COLO668 (cell line): ENCODE results near the gene CEL.
"Not testable (repeated sequence)": the region's sequence is repeated elsewhere in the genome, so short reads cannot be mapped to it uniquely, and the experiment has no call there.

Source experiments
- DNase-seq: peaks from one replicate; lab custom pipeline; 2025; ENCODE audit not compliant: unreplicated experiment; lab: John Stamatoyannopoulos, UW

The CEL gene

GRCh38 chr9:133081957-133082644 is 20.3 kb downstream of the CEL start:
- peak; percentile 12 for DNase-seq

GRCh38 chr9:133083688-133084087 is 21.9 kb downstream of the CEL start:
- DNase-seq, result not testable (repeated sequence)

DNA sequence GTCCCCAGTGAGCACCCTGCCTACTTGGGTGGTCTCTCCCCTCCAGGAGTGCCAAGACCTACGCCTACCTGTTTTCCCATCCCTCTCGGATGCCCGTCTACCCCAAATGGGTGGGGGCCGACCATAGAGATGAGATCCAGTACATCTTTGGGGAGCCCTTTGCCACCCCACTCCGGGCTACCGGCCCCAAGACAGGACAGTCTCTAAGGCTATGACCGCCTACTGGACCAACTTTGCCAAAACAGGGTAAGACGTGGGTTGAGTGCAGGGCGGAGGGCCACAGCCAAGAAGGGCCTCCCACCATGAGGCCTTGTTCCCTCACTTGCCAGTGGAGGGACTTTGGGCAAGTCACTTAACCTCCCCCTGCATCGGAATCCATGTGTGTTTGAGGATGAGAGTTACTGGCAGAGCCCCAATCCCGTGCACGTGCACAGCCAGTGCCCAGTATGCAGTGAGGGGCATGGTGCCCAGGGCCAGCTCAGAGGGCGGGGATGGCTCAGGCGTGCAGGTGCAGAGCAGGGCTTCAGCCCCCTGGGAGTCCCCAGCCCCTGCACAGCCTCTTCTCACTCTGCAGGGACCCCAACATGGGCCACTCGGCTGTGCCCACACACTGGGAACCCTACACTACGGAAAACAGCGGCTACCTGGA is 24.6 kb downstream of the CEL start:
- DNase-seq, result not testable (repeated sequence)

DNA sequence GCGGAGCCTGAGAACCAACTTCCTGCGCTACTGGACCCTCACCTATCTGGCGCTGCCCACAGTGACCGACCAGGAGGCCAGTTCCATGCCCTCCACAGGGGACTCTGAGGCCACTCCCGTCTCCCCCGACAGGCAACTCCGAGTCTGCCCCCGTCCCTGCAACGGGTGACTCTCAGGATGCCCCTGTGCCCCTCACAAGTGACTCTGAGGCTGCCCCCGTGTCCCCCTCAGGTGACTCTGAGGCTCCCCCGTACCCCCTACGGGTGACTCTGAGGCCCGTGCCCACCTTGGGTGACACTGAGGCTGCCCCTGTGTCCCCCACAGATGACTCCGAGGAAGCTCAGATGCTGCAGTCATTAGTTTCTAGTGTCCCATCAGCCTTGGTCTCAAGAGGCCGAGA is 25.1 kb downstream of the CEL start:
- no peak for DNase-seq

DNA sequence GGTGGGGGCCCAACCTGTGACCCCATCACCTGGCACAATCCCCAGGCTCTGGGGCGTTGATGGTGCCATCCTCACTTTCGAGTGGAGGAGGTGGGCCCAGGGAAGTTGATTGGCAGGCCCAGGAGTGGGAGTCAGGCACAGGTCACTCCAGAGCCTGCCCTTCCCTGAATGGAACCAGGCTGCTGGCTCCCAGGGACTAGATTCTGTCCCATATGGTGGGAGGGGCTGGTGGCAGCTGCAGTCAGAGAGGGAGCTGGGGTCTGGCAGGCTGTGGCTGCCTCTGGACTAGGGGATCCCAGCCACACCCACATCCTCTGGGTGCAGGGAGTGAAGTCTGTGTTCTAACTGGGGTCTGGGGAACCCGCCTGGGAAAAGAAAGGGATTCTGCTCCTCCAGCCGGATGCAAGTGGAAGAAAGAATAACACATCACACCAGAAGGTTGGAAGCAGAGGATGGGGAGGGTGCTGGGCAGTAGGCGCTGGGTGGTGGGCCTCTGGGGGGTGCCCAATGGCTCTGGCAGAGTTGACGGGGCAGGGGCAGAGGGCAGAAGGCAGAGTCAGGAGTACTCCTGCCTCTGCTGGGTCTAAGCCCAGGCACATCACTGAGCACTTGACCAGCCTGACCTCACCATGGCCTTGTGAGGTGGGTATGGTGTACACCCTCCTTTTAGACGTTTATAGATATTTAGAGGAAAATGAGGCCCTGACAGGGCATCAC is 25.8 kb downstream of the CEL start:
- DNase-seq, result no peak

- DNase-seq, result no peak
These were observed 26.5 kb downstream of the CEL start for GRCh38 chr9:133088146-133088750.

GRCh38 chr9:133088756-133089155 is 27.0 kb downstream of the CEL start:
- DNase-seq, result no peak

DNA sequence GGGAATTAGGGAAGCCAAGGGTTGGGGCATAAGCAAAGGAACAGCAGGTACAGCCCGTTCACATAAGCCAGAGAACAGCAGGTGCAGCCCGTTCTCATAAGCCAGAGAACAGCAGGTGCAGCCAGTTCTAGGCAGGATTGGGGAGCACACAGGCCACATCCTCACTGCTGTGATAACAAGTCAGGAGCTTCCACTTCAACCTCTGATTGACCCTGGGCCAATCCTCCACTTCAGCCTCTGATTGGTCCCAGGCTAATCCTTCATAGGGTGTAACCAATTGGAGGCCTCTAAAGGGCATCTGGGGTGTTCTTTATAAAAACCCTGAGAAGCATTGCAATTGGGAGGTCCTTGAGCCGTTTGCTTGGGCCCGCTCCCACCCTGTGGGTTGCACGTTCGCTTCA is 27.5 kb downstream of the CEL start:
- peak; percentile 73 for DNase-seq

DNA sequence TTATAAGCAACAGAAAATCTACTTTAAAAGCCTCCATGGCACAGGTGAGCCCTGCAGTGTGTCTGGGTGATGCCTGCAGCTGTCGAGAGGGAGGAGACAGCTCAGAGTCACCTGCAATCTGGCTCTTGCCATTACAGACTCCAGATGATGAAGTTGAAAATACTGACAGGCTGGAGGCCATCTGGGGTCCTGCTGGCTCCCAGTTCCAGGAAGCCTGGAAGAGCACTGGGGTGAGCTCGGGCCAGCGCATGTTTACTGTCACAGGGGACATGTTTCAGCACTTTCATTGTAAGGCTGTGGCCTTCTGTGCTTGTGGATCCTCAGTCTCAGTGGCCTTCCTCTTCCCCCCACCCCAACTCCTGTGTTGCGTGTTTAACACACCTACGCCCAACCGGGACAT is 28.4 kb downstream of the CEL start:
- DNase-seq, result no peak

DNA sequence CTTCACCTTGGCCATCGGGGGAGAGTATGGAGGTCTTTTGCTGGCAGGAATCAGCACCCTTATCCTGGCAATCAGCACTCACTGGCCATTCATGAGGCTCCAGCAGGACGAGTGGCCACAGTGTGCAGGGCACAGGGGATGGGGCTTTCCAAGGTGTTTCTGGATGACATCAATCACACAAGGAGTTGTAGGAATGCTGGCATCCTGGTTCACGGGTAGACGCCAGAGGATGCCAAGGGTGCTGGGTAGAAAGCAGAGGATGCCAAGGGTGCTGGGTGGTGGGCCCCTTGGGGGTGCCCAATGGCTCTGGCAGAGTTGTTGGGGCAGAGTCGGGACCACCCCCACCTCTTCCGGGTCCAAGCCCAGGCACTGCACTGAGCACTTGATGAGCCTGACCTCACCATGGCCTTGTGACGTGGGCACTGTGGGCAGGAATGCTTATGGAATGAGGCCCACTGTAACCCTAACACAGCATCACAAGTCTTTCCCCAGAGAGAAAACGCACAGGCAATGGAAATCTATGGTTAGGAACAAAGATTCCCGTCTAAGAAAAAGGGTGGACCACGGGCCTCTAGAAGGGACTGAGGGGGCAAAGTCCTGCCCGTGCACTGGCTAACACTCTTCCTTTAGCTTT is 29.1 kb downstream of the CEL start:
- DNase-seq, result no peak

DNA sequence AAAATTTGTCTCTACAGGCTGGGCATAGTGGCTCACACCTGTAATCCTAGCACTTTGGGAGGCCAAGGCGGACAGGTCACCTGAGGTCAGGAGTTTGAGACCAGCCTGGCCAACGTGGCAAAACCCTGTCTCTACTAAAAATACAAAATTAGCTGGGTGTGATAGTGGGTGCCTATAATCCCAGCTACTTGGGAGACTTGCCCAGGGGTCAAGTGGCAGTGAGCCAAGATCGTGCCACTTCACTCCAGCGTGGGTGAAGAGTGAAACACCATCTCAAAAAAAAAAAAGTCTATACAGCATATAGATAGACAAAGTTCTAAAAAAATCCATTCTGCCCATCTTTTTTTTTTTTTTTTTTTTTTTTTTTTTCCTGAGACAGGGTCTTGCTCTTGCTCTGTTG is 32.6 kb downstream of the CEL start:
- not testable (repeated sequence) for DNase-seq

DNA sequence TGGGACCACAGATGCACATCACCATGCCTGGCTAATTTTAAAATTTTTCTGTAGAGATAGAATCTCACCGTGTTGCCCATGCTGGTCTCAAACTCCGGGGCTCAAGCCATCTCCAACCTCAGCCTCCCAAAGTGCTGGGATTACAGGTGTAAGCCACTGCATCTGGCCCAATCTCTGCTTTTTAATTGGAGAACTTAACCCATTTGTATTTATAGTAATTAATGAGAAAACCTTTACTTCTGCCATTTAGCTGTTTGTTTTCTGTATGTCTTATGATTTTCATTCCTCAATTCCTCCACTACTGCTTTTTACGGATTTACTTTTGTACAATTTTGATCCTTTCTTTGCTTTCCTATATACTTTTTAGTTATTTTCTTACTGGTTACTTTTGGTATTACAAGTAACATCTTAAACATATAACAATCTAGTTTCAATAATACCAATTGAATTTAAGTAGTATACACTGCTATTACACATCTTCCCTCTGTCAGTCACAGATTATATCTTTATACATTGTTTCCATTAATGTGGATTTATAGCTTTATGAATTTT is 33.1 kb downstream of the CEL start:
- DNase-seq, result no peak

DNA sequence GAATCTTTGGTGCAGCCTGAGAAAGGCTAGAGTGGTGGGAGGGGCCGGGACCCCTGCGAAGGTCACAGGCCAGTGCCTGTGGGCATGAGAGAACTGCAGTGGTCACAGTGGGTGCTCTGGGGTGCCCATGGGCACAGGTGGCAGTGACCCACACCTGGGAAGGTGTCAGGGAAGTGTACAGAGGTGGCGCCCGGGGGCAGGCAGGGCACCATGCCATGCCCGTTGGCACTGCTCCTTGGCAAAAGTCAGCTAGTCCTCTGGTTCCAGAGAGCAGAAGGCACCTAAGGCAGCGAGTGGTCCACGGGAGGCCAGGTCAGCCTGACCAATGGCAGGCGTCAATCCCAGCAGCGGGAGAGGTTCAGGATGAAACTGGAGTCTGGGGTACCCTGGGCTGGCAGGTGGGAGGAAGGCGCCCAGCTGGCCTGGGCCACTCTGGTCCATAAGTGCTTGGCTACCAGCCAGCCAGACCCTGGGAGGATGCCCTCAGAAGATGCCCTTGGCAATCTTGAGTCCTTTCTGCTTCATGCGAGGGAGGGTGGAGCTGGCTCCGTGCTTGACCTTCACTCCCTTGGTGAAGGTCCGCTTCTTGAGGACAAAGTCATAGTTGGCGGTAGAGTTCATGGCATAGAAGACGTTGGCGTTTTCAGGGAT is 36.4 kb downstream of the CEL start:
- DNase-seq, result no peak

DNA sequence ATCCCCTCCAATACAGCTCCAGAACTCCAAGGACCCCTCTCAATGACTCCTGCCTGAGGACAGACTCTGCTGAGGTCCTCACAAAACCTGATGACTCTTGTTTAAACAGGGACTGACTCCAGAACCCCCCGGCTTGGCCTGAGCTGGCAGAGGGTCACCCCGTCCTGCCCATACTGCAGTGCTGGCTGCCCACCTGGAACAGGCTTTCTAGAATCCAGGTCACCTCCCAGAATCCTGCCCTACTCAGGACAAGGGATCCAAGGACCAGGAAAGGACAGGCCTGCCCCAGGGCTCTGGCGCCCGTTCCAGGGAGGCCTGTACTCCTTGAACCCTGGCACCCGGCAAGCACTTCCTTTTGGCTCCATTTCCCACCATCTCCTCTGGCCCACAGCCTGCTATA is 37.1 kb downstream of the CEL start:
- no peak for DNase-seq

- DNase-seq, result no peak
These were observed 38.1 kb downstream of the CEL start for GRCh38 chr9:133099726-133100505.

- DNase-seq, result no peak
These were observed 39.0 kb downstream of the CEL start for GRCh38 chr9:133100506-133101355.

- no peak for DNase-seq
These were observed 39.8 kb downstream of the CEL start for GRCh38 chr9:133101356-133102189.
